NOMO-1 treated with dmso at 0.1 percent for 144 hours (cell line): ENCODE data around the gene PNPLA1.

Experiments
- DNase-seq: peaks from one replicate; lab custom pipeline; 2025; ENCODE audit not compliant: unreplicated experiment; lab: John Stamatoyannopoulos, UW

Gene PNPLA1

GRCh38 chr6:36350681-36351571, 81.1 kb downstream of the PNPLA1 start:
- DNase-seq: no peak

DNA sequence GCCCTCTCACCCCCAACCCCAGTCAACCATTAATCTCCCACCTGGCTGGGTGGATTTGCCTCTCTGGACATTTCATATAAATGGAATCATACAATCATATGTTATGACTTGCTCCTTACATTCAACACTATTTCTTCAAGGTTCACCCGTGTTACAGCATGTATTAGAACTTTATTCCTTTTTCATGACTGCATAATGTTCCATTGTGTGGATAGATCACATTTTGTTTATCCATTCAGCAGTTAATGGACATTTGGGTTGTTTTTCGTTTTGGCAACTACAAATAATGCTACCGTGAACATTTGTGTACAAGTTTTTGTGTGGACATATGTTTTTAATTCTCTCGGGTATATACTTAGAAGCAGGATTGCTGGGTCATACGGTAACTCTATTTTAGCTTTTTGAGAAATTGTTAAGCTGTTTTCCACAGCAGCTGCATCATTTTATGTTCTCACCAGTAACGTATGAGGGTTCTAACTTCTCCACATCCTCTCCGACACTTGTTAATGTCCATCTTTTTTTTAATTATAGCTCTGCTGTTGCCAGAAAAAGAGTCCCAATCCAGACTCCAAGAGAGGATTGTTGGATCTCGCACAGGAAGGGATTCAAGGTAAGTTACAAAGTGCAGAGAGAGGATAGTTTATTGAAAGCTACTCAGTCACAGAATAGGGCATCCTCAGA, 82.8 kb downstream of the PNPLA1 start:
- DNase-seq: no peak

DNA sequence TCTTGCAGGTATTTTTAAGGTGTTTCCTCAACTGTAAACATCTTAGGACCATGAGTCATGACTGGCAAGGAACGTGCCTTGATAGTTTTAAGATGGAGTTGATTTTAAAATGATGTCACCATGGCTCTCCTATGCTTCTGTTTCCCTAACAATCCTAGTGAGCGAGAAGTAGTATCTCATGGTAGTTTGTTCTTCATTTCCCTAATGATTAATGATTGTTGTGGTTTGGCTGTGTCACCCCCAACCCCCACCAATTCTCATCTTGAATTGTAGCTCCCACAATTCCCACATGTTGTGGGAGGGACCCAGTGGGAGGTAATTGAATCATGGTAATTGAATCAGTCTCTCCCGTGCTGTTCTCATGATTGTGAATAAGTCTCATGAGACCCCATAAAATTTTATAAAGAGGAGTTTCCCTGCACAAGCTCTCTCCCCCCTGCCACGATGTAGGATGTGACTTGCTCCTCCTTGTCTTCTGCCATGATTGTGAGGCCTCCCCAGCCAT, 83.6 kb downstream of the PNPLA1 start:
- DNase-seq: no peak

- DNase-seq: peak; percentile 14
These were observed 86.0 kb downstream of the PNPLA1 start for GRCh38 chr6:36355819-36356218.

DNA sequence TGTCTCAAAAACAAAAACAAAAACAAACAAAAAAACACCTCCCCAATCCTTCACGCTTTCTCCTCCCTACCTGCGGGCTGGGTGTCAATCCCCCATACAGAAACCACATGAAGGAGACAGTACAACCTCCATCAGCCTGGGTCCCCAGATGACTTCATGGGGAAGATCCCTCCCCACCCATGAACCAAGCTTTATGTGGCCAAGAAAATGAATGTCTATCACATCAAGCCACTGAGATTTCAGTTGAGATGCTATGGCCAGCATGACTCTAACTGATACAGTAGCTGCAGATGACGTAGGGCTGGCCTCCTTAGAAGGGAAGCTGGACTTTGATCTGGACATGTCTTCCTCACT, 88.0 kb downstream of the PNPLA1 start:
- DNase-seq: no peak
